Kidney glomerular epithelial cell (primary cell): ENCODE measurements around the gene TCL1B.

Experiments
- DNase-seq: peaks from one replicate; lab custom pipeline; 2025; lab: John Stamatoyannopoulos, UW

Gene TCL1B

DNA sequence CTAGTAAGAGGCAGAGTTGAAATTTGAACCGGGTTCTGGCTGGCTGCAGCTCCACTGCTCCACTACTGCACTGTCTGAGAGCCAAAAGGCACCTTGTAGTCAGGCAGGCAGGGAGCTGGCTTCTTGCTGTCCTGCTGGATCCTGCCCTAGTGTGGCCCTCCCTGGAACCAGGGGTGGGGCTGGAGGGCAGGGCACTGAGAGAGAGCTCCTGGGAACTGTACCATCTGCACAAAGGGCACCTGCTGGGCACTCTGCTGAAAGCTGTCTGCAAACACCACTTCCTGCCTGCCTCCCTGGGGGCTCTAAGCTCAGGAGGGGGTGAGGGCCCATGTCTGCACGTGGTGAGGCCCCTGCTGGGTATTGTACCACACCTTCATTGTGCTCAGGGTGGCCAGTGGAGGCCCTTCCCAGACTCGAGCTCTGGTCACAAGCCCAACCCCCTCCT is 19.0 kb upstream of the TCL1B start:
- no peak for DNase-seq

- DNase-seq, result no peak
Observed at GRCh38 chr14:95668235-95668772, 17.9 kb upstream of the TCL1B start.

GRCh38 chr14:95674613-95675012 is 11.6 kb upstream of the TCL1B start:
- DNase-seq, result no peak

DNA sequence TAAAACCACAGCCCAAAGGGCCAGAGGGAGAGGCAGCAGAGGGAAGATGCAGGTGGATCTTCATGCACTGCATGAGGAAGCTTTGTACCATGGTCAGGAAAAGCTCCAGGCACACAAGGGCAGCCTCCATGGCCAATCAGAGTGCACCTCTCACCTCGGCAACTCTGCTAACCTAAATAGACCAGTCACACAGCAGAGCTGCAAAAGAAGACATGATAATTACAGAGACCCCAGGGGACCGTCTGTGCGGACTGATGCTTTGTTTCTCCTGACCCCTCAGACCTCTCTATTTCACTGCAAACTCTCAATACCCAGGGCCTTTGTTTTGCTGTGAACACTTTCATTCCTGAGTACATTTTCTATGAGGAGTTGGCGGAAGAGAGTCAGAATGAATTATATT is 10.7 kb upstream of the TCL1B start:
- DNase-seq, result no peak

- no peak for DNase-seq
Observed at GRCh38 chr14:95677179-95677835, 8.9 kb upstream of the TCL1B start.

DNA sequence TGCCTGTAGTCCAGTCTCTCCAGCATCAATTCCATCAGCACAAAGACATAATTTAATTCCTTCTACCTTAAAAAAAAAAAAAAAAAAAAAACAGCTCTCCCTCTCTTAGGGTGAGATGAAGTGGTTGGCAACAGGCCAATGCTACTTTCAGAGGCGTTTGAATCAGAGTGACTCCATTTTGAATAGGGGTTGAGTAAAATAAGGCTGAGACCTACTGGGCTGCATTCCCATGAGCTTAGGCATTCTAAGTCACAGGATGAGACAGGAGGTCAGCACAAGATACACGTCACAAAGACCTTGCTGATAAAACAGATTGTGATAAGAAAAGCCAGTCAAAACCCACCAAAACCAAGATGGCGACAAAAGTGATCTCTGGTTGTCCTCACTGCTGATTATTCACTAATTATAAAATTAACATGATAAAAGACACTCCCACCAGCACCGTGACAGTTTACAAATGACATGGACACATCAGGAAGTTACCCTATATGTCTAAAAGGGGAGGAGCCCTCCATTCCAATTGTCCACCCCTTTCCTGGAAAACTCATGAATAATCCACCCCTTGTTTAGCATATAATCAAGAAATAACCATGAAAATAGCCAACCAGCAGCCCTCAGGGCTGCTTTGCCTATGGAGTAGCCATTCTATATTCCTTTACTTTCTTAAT is 6.9 kb upstream of the TCL1B start:
- no peak for DNase-seq

DNA sequence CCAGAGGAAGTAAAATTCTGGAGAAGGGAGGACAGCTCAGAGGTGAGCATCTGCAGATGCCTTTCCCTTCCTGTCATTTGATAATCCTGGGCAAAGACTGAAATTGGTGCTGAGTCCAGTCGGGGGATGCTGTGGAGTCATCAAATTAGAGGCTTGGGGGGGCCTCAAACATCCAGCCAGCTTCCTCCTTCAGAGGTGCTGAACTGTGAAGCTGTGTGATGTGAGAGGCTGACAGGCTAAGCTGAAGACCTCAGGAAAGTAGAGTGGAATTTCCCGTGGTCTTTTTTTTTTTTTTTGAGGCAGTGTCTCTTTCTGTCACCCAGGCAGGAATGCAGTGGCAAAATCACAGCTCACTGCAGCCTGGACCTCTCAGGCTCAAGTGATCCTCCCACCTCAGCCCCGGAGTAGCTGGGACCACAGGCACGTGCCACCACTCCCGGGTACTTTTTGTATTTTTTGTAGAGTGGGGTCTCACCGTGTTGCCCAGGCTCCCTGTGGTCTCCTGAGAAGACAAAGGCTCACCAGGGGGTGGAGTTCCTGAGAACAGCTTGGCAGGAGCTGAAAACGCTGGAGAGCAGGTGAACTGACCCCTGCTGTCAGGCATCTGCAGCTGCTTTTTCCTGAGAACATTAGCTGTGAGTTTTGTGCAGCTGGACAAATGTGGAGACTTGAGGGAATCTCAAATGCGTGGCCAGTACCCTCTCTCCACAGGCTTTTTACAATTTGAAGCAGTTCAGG is 6.1 kb upstream of the TCL1B start:
- DNase-seq, result no peak

GRCh38 chr14:95681153-95681552 is 5.1 kb upstream of the TCL1B start:
- DNase-seq, result no peak

- DNase-seq, result no peak
Observed at GRCh38 chr14:95683793-95684192, 2.4 kb upstream of the TCL1B start.

- DNase-seq, result no peak
Observed at GRCh38 chr14:95686935-95687334, 709 bp downstream of the TCL1B start.

DNA sequence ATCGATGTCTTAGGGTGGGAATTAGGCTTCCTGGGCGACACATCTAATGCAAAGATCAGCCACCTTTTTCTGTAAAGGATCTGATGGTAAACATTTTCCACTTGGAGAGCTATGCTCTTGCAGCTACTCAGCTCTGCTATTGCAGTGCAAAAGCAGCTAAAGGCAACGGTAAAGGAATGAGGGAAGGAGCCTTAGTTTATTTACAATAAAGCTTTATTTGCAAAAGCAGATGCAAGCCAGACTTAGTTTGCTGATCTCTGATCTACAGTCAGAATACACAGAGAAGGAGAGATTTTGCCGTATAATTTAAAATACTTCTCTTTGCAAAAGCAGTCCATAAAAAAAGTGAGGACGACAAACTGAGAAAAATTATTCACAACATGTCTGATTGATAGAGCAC is 3.2 kb downstream of the TCL1B start:
- DNase-seq, result no peak

DNA sequence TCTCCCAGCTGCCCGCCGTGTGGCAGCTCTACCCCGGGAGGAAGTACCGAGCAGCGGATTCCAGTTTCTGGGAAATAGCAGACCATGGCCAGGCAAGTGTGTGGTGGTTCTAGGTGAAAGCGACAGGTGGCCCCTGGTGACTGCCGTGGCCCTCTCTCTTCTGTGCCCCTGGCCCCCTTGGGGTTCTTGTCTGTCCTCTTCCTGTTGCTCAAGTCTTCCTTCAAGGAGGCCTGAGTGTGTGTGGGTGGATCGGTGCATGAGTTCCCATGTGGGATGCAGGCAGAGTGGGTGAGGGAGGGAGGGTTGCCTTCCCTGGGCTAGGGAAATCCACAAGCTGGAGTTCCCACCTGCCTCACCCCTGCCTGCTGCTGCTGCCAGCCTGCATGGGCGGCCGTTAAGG is 4.6 kb downstream of the TCL1B start:
- DNase-seq, result no peak

GRCh38 chr14:95691591-95691990 is 5.4 kb downstream of the TCL1B start:
- no peak for DNase-seq

DNA sequence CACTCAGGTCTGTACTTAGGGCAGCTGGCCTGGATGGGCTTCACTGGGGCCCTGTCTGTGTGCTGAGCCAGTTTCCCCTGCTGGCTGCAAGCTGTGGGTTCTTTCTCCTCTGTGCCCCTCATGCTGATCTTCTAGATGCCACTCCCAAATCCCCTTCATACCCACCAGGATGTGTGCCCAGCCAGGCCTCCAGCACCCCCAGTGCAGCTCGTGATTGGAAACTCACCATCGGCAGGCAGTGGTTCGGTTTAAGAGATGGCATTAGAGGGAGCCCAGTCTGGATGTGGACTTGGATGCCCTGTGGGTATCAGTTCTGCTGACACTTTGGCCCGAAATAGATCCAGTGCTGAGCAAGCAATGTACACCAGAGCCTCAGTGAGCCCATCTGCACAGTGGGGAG is 5.9 kb downstream of the TCL1B start:
- no peak for DNase-seq

DNA sequence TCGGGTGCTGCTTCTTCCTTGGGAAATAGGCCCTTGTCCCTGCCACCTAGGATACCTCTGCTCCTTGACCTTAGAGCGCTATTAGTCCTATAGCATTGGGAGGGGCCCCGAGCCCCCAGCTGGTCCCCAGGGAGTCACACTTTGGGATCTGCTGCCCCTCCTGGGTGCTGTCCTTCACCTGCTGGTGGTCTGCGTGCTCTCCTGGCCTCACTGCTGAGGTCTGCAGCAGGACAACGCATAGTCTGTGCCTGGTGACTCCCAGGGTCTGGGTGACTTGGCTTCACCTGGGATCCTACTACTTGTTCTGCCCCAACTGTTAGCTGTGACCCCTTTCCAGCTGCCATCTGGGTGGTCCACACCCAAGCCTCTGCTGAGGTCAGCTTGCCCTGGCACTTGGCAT is 8.8 kb downstream of the TCL1B start:
- no peak for DNase-seq

GRCh38 chr14:95695913-95696312 is 9.7 kb downstream of the TCL1B start:
- no peak for DNase-seq

- no peak for DNase-seq
Observed at GRCh38 chr14:95696741-95697140, 10.5 kb downstream of the TCL1B start.

- no peak for DNase-seq
Observed at GRCh38 chr14:95697764-95698163, 11.5 kb downstream of the TCL1B start.

DNA sequence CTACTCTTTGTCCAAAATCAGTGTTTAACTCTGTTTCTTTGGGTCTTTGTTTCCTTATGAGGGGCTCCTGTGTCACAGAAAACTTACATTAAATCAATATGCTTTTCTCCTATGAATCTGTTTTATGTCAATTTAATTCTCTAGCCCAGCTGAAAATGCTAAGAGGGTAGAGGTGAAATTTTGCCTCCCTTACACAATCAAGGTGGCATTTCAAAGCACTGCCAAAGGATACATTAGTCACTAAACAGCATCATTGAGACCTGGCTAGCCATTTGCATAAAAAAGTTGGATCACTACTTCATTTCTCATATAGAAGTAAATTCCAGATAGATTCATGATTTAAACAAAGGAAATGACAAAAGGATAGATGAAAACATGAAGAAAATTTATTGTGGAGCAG is 12.1 kb downstream of the TCL1B start:
- no peak for DNase-seq

DNA sequence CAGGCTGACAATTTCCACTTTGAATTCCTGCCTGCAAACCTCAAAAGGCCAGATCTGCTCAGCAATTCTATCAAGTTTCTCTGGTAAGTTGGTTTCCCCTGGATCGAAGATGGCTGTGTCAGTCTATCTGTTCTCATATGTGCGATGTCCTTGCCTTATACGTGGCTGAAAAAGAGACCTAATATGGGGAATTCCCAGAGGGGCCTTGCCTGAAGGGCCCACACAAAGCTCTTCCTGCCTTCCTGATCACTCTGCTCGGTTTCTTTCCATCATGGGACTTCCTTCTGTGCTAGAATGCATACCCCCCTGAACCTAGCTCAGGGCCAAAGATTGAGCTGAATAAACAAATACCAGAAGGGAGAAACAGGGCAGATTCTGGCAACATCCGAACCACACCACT is 13.2 kb downstream of the TCL1B start:
- DNase-seq, result no peak

GRCh38 chr14:95700221-95700976 is 14.2 kb downstream of the TCL1B start:
- no peak for DNase-seq

DNA sequence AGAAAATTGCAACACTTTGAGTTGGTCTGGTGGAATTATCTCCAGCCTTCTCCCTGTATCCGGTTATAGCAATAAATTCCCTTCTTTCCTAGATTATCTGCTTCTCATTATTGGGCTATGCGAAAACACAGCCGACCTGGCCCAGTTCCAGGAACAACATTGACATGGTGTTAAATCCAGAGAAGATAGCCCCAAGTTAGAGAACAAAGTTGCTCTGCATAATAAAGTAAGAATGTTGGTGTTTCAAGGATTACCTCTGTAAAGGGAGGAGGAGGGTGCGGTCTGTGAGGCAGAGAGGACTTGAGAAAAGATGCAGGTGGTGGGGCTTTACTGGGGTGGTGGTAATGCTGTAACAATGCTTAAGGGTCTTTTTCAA is 15.6 kb downstream of the TCL1B start:
- no peak for DNase-seq
